Measurements from ENCODE around the gene CAST. TPM values are rescaled to one million over a fixed set of nuclear protein-coding genes. Genes with fewer than 3 reads are reported as not detected.
A peak's percentile ranks its signal among the peaks of the same experiment; 100 is the strongest.

CAST gene
- total RNA-seq, 2 donors from 2014 or later: 165 to 229 TPM

- peaks cover 98% of the 10 kb centered on the region for H3K36me3 Mint-ChIP-seq (ENCODE audit: low read depth)
- no peaks in the 10 kb centered on the region for H3K27me3 Mint-ChIP-seq
Measured at GRCh38 chr5:96745844-96746531, 83.8 kb downstream of the CAST start.

DNA sequence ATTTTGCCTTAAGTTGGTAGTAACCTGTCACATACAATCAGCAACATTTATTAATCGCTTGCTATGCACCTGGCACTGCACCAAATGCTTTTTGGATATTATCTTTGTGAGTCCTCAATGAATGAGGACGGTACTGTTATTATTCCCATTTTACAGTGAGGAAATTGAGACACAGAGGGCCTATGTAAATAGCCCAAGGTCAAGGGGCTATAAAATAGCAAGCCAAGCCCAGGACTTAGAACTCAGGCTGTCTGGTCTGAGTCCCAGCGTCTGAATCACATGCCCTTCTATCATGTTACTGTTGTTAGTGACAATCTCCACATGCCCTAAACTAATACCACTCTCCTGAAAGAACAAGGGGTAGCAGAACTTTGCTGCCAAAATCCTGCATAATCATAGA, 85.5 kb downstream of the CAST start:
- Mint-ChIP-seq H3K27me3 (no peaks in the 10 kb centered on the region), H3K36me3 (ENCODE audit: low read depth) (peaks cover 98% of the 10 kb centered on the region), H3K4me3 (no peak overlapping the region), H3K4me1 (peaks cover 23% of the 10 kb centered on the region), H3K27ac (no peak overlapping the region), H3K9me3 (peaks cover 4% of the 10 kb centered on the region)
- no peak for ATAC-seq (replicated peaks)

More at GRCh38 chr5:96745844-96746531, 83.8 kb downstream of the CAST start:
- Mint-ChIP-seq H3K4me3 (no peak overlapping the region), H3K4me1 (peaks cover 19% of the 10 kb centered on the region), H3K27ac (peak overlapping the region; percentile 89), H3K9me3 (peaks cover 4% of the 10 kb centered on the region)
- ATAC-seq (replicated peaks): peak; percentile 36

GRCh38 chr5:96750110-96750822, 88.1 kb downstream of the CAST start:
- H3K9me3 Mint-ChIP-seq: no peaks in the 10 kb centered on the region
- ATAC-seq (replicated peaks): no peak
- no peaks in the 10 kb centered on the region for H3K27me3 Mint-ChIP-seq
- peaks cover 12% of the 10 kb centered on the region for H3K4me1 Mint-ChIP-seq
- H3K36me3 Mint-ChIP-seq (ENCODE audit: low read depth): peaks cover 98% of the 10 kb centered on the region
- no peak overlapping the region for H3K4me3 Mint-ChIP-seq
- peak overlapping the region; percentile 48 for H3K27ac Mint-ChIP-seq

- Mint-ChIP-seq H3K27me3 (no peaks in the 10 kb centered on the region), H3K4me3 (no peak overlapping the region), H3K4me1 (peaks cover 7% of the 10 kb centered on the region), H3K9me3 (no peaks in the 10 kb centered on the region), H3K27ac (peak overlapping the region; percentile 48), H3K36me3 (ENCODE audit: low read depth) (peaks cover 98% of the 10 kb centered on the region)
- no peak for ATAC-seq (replicated peaks)
Measured at GRCh38 chr5:96751203-96752169, 89.3 kb downstream of the CAST start.

DNA sequence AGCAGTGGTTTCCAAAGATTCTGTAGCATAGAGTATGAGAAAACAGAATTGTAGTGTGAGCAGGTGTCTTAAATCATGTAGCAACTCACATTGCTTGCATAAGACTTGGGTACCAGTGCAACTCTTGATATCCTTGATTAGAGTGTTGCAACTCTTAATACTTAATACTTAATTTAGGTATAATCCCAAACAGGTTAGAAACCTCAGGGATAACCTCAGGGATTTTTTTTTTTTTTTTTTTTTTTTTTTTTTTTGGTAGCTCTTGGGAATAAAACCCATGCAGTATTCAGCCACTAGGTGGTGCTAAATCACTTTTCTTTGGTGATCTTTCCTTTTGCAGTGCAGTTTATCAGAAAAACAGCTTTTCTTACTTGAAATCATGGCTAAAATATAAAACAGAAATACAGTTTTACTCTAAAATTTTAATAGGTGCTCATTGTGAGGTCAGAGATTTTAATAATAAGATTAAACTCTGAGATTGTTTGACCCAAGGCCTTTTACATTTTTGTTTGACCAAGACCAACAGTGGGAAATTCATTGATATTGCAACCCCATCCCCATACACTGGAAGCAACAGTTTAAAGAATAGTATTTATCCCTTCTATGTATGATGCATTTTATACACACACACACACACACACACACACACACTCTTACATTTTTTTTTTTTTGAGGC, 90.3 kb downstream of the CAST start:
- no peak for ATAC-seq (replicated peaks)
- H3K9me3 Mint-ChIP-seq: no peaks in the 10 kb centered on the region
- peaks cover 7% of the 10 kb centered on the region for H3K4me1 Mint-ChIP-seq
- no peak overlapping the region for H3K4me3 Mint-ChIP-seq
- H3K36me3 Mint-ChIP-seq (ENCODE audit: low read depth): peaks cover 98% of the 10 kb centered on the region
- H3K27ac Mint-ChIP-seq: peak overlapping the region; percentile 48
- H3K27me3 Mint-ChIP-seq: no peaks in the 10 kb centered on the region

DNA sequence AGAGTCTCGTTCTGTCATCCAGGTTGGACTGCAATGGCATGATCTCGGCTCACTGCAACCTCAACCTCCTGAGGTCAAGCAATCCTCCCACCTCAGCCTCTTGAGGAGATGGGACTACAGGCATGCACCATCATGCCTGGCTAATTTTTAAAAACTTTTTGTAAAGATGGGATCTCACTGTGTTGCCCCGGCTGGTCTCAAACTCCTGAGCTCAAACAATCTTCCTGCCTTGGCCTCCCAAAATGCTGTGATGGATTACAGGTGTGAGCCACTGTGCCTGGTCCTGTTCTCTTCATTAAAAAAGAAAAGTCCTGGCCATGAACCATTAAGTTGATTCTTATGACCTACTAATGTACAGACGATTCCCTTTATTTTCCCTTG, 90.8 kb downstream of the CAST start:
- peaks cover 98% of the 10 kb centered on the region for H3K36me3 Mint-ChIP-seq (ENCODE audit: low read depth)
- H3K27me3 Mint-ChIP-seq: no peaks in the 10 kb centered on the region
- no peak for ATAC-seq (replicated peaks)
- peaks cover 7% of the 10 kb centered on the region for H3K4me1 Mint-ChIP-seq
- H3K9me3 Mint-ChIP-seq: no peaks in the 10 kb centered on the region
- peak overlapping the region; percentile 66 for H3K27ac Mint-ChIP-seq
- no peak overlapping the region for H3K4me3 Mint-ChIP-seq

DNA sequence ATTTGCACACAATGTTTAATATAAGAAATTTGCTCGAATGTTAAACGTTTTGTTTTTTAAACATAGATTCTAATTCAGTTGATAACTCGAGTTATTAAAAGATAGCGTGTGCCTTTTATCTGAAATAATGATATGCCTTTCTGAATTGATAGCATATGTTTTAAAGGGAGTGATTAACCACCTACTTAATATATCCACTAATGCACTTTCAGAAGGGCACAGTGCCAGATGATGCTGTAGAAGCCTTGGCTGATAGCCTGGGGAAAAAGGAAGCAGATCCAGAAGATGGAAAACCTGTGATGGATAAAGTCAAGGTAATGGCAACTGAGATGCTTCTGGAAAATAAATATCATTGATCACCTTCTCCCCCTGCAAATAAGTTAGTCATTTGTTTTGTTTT, 91.7 kb downstream of the CAST start:
- Mint-ChIP-seq H3K27ac (peak overlapping the region; percentile 66), H3K4me1 (peaks cover 7% of the 10 kb centered on the region), H3K27me3 (no peaks in the 10 kb centered on the region), H3K36me3 (ENCODE audit: low read depth) (peaks cover 98% of the 10 kb centered on the region), H3K4me3 (no peak overlapping the region), H3K9me3 (no peaks in the 10 kb centered on the region)
- ATAC-seq (replicated peaks): no peak

DNA sequence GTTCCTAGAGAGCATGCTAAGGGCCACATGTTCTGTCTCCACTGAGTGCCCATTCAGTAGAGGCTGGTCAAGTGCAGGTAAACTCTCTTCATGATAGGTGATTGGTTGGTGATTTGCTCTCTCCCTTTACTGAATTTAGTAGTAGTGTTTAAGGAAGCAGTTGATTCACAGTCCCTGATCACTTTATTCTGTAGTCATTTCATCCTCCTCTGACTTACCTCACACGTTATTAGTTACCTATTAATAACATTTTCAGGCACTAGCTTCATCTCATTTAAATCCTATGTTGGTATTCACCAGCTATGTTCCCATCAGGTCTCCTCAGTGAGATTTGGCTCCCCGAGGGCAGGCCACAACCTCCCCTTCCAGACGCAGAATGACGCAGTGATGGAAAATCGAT, 93.7 kb downstream of the CAST start:
- no peaks in the 10 kb centered on the region for H3K27me3 Mint-ChIP-seq
- no peaks in the 10 kb centered on the region for H3K9me3 Mint-ChIP-seq
- H3K36me3 Mint-ChIP-seq (ENCODE audit: low read depth): peaks cover 95% of the 10 kb centered on the region
- ATAC-seq (replicated peaks): no peak
- H3K27ac Mint-ChIP-seq: no peak overlapping the region
- H3K4me3 Mint-ChIP-seq: no peak overlapping the region
- peaks cover 5% of the 10 kb centered on the region for H3K4me1 Mint-ChIP-seq

DNA sequence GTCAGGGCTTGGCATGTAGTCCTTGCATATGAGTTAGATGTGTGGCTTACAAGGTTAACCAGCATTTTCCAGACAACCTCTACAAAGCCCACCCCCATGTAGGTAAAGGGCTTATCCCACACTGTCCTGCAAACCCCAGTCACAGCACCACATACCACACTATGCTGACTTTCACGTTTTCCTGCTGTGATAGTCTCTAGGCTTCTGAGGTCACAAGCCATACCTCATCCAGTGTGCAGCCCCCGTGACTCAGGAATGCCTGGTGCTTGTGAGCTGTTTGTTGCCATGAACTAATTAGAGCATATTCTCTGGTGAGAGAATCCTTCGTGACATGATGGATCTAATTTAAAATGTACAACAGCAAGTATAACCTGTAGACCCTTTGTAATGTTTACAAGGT, 94.8 kb downstream of the CAST start:
- H3K4me3 Mint-ChIP-seq: no peak overlapping the region
- H3K4me1 Mint-ChIP-seq: no peaks in the 10 kb centered on the region
- no peaks in the 10 kb centered on the region for H3K27me3 Mint-ChIP-seq
- no peaks in the 10 kb centered on the region for H3K9me3 Mint-ChIP-seq
- peaks cover 90% of the 10 kb centered on the region for H3K36me3 Mint-ChIP-seq (ENCODE audit: low read depth)
- no peak overlapping the region for H3K27ac Mint-ChIP-seq
- ATAC-seq (replicated peaks): no peak

- no peak for ATAC-seq (replicated peaks)
- H3K4me1 Mint-ChIP-seq: no peaks in the 10 kb centered on the region
- no peak overlapping the region for H3K4me3 Mint-ChIP-seq
- no peaks in the 10 kb centered on the region for H3K9me3 Mint-ChIP-seq
- no peak overlapping the region for H3K27ac Mint-ChIP-seq
- no peaks in the 10 kb centered on the region for H3K27me3 Mint-ChIP-seq
- H3K36me3 Mint-ChIP-seq (ENCODE audit: low read depth): peaks cover 90% of the 10 kb centered on the region
Measured at GRCh38 chr5:96758621-96759020, 96.4 kb downstream of the CAST start.

- Mint-ChIP-seq H3K27ac (no peak overlapping the region), H3K4me1 (no peaks in the 10 kb centered on the region), H3K36me3 (ENCODE audit: low read depth) (peaks cover 90% of the 10 kb centered on the region), H3K4me3 (no peak overlapping the region), H3K27me3 (no peaks in the 10 kb centered on the region), H3K9me3 (no peaks in the 10 kb centered on the region)
- ATAC-seq (replicated peaks): no peak
Measured at GRCh38 chr5:96761618-96762017, 99.4 kb downstream of the CAST start.

DNA sequence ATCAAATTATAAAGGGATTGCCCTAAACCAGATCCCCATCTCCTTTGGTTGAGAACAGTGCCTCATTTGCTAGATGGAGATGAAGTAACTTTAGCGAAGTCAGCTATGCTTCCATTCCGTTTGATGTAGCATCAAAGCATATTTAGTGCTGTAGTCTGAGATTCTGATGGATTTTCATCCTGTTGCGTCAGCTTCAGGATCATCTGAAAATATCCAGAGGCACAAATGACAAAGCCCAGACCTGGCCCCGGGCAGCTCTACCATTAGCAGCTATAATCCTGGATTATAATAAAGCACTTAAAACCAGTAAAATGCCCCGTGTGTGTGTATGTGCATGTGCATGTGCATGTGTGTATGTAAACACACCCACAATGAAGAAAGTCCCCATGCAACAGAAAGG, 100.8 kb downstream of the CAST start:
- Mint-ChIP-seq H3K27me3 (no peaks in the 10 kb centered on the region), H3K27ac (no peak overlapping the region), H3K9me3 (no peaks in the 10 kb centered on the region), H3K36me3 (ENCODE audit: low read depth) (peaks cover 90% of the 10 kb centered on the region), H3K4me1 (no peaks in the 10 kb centered on the region), H3K4me3 (no peak overlapping the region)
- no peak for ATAC-seq (replicated peaks)

DNA sequence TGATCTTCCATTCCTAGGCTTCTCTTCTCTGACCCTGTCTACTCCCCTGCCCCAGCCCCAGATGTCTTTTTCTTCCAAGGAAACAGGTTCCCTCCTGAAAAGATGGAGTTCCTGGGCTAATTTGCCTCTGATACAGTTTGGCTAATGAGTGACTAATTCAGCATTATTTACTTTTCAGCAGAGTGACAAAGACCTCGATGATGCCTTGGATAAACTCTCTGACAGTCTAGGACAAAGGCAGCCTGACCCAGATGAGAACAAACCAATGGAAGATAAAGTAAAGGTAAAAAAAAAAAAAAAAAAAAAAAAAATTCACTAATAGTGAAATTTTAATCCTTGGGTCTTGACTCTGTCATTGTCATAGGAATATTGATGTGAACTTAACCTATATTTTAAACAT, 102.9 kb downstream of the CAST start:
- no peak for ATAC-seq (replicated peaks)
- Mint-ChIP-seq H3K27ac (peak overlapping the region; percentile 75), H3K36me3 (ENCODE audit: low read depth) (peaks cover 94% of the 10 kb centered on the region), H3K27me3 (no peaks in the 10 kb centered on the region), H3K9me3 (no peaks in the 10 kb centered on the region), H3K4me3 (no peak overlapping the region), H3K4me1 (peaks cover 11% of the 10 kb centered on the region)

DNA sequence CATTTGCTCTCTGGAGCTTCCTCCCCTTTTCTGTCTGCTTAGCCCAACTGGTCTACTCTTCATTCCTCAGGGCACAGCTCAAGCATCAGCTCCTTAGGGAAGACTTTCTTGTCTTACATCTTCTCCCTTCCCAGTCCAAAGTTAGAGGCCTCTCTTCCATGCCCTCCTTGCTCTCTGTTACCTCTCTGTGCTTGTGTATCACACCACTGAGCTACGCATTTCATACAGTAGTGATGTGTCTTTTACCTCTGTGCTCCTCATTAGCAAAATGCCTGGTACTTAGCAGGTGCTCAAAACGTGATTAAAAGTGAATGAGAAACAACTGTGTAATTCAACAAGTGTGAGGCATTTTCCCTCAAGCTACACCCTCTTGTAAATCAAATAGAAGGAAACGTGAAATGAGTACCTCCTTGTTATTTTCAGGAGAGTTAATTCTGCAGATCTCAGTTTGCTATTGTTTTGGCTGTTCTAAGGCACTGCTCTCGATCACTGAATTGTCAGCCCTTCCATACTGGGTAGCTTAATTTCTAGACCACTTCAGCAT, 106.6 kb downstream of the CAST start:
- H3K4me3 Mint-ChIP-seq: no peak overlapping the region
- H3K36me3 Mint-ChIP-seq (ENCODE audit: low read depth): peaks cover 99% of the 10 kb centered on the region
- peak overlapping the region; percentile 84 for H3K27ac Mint-ChIP-seq
- no peak for ATAC-seq (replicated peaks)
- H3K27me3 Mint-ChIP-seq: no peaks in the 10 kb centered on the region
- peaks cover 26% of the 10 kb centered on the region for H3K4me1 Mint-ChIP-seq
- no peaks in the 10 kb centered on the region for H3K9me3 Mint-ChIP-seq

Data from activated T-helper 17 cell treated with anti-CD3 and anti-CD28 coated beads, Interleukin-2, amount 50 U/mL, for 72 hours (primary cell).